IMR-90 (cell line): ENCODE measurements around the gene HLA-C. TPM values are rescaled to one million over a fixed set of nuclear protein-coding genes. Genes with fewer than 3 reads are reported as not detected.

ENCODE experiments used
- ATAC-seq: fragments of 200-7000 bp; cut with Tn5 transposase; 2 replicates; pipeline ENCODE4 v1.9.1; 2020; ENCODE audit warnings: low read depth, mild to moderate bottlenecking, moderate library complexity
- BruUV-seq: library from RNA; stranded (reverse); fragments of 400-500 nt; replicated peaks from 2 replicates; lab custom pipeline; 2021; lab: Mats Ljungman, UMichigan
- CTCF ChIA-PET: fragments of 300-600 bp; formaldehyde crosslinking; extraction: SDS; loops from one replicate; lab custom pipeline; 2021; ENCODE audit warnings: antibody characterized with exemption; lab: Yijun Ruan, JAX
- POLR2A ChIA-PET: fragments of 300-600 bp; sonication (Branson Sonifier 250); formaldehyde crosslinking; loops from one replicate; lab custom pipeline; 2022; ENCODE audit warnings: antibody characterized with exemption; ENCODE audit not compliant: unreplicated experiment; lab: Charles Lee
- DNase-seq: peaks from one replicate; pipeline ENCODE4 v3.0.0; 2013
- H2AFZ ChIP-seq: replicated peaks from 2 replicates; pipeline ENCODE3; 2013; ENCODE audit warnings: low read length, mild to moderate bottlenecking; ENCODE audit not compliant: poor library complexity
- H2AK5ac ChIP-seq: 2 replicates; pipeline ENCODE4 v1.6.1; 2013; ENCODE audit warnings: low read depth, low read length, inconsistent platforms
- H2AK9ac ChIP-seq: replicated peaks from 2 replicates; pipeline ENCODE3; 2013; ENCODE audit warnings: mild to moderate bottlenecking, low read depth, low read length, moderate library complexity; ENCODE audit not compliant: poor library complexity
- H2BK120ac ChIP-seq: 2 replicates; pipeline ENCODE4 v1.6.1; 2013; ENCODE audit warnings: low read depth, low read length, inconsistent platforms
- H2BK15ac ChIP-seq: 3 replicates; pipeline ENCODE4 v1.6.1; 2013; ENCODE audit warnings: low read depth, low read length, inconsistent platforms
- H2BK20ac ChIP-seq: 2 replicates; pipeline ENCODE4 v1.6.1; 2013; ENCODE audit warnings: low read depth, mild to moderate bottlenecking, inconsistent platforms, low read length, moderate library complexity
- H2BK5ac ChIP-seq: 2 replicates; pipeline ENCODE4 v1.6.1; 2013; ENCODE audit warnings: mild to moderate bottlenecking, low read depth, low read length, inconsistent platforms; ENCODE audit not compliant: poor library complexity, severe bottlenecking
- H3K14ac ChIP-seq: replicated peaks from 2 replicates; pipeline ENCODE4 v1.6.1; 2013; ENCODE audit warnings: low read depth, low read length, inconsistent platforms
- H3K18ac ChIP-seq: 2 replicates; pipeline ENCODE4 v1.6.1; 2013; ENCODE audit warnings: low read depth, low read length, control low read depth
- H3K23ac ChIP-seq: 2 replicates; pipeline ENCODE4 v1.6.1; 2013; ENCODE audit warnings: low read depth, low read length, inconsistent platforms
- H3K27ac ChIP-seq: 2 replicates; pipeline ENCODE4 v1.5.1; 2013; ENCODE audit warnings: mild to moderate bottlenecking, control low read depth, low read length; ENCODE audit not compliant: insufficient read depth
- H3K27me3 ChIP-seq: 2 replicates; pipeline ENCODE4 v1.6.1; 2013; ENCODE audit warnings: low read length; ENCODE audit not compliant: control insufficient read depth, insufficient read depth
- H3K36me3 ChIP-seq: 2 replicates; pipeline ENCODE4 v1.6.1; 2013; ENCODE audit warnings: low read length, mixed read lengths; ENCODE audit not compliant: control insufficient read depth, insufficient read depth
- H3K4ac ChIP-seq: 2 replicates; pipeline ENCODE4 v1.6.1; 2013; ENCODE audit warnings: low read depth, low read length, inconsistent platforms
- H3K4me1 ChIP-seq: 2 replicates; pipeline ENCODE4 v1.6.1; 2013; ENCODE audit warnings: low read length, mixed read lengths; ENCODE audit not compliant: control insufficient read depth, insufficient read depth
- H3K4me2 ChIP-seq: 2 replicates; pipeline ENCODE4 v1.6.1; 2013; ENCODE audit warnings: low read depth, mild to moderate bottlenecking, control low read depth, low read length, moderate library complexity
- H3K4me3 ChIP-seq: 2 replicates; pipeline ENCODE4 v1.5.1; 2013; ENCODE audit warnings: low read depth, mild to moderate bottlenecking, control low read depth, low read length, moderate library complexity; ENCODE audit not compliant: insufficient read depth
- H3K56ac ChIP-seq: 2 replicates; pipeline ENCODE4 v1.6.1; 2013; ENCODE audit warnings: low read length, inconsistent platforms; ENCODE audit not compliant: insufficient read depth; ENCODE audit errors: extremely low read depth
- H3K79me1 ChIP-seq, 2 experiments: 2 replicates each; pipeline ENCODE4 v1.6.1; 2013; ENCODE audit warnings: low read length in 2 of 2, inconsistent platforms in 1 of 2, low read depth in 1 of 2
- H3K9ac ChIP-seq: 2 replicates; pipeline ENCODE4 v1.6.1; 2013; ENCODE audit warnings: low read depth, low read length, control low read depth
- H3K9me1 ChIP-seq: 2 replicates; pipeline ENCODE4 v1.6.1; 2013; ENCODE audit warnings: low read length, inconsistent platforms; ENCODE audit not compliant: insufficient read depth
- H3K9me3 ChIP-seq: 2 replicates; pipeline ENCODE4 v1.6.1; 2013; ENCODE audit warnings: low read length; ENCODE audit not compliant: control insufficient read depth, insufficient read depth
- H4K20me1 ChIP-seq: 2 replicates; pipeline ENCODE4 v1.6.1; 2013; ENCODE audit warnings: low read length, inconsistent platforms; ENCODE audit not compliant: insufficient read depth
- H4K5ac ChIP-seq: 2 replicates; pipeline ENCODE4 v1.6.1; 2013; ENCODE audit warnings: mild to moderate bottlenecking, low read depth, low read length, control low read depth
- H4K8ac ChIP-seq, 2 experiments: 2 replicates each; pipeline ENCODE4 v1.6.1; 2013; ENCODE audit warnings: low read depth in 2 of 2, low read length in 2 of 2, control low read depth in 1 of 2, inconsistent platforms in 1 of 2
- H4K91ac ChIP-seq: 2 replicates; pipeline ENCODE4 v1.6.1; 2013; ENCODE audit warnings: low read depth, low read length, inconsistent platforms; ENCODE audit not compliant: insufficient read depth
- MAFK ChIP-seq: IDR thresholded peaks from 2 replicates; pipeline ENCODE4 v1.6.1; 2012; ENCODE audit warnings: low read depth, low read length, improper control_type of control experiment
- MAZ ChIP-seq: IDR thresholded peaks from 2 replicates; pipeline ENCODE4 v1.6.1; 2012; ENCODE audit warnings: low read depth, mild to moderate bottlenecking, low read length, improper control_type of control experiment, moderate library complexity, borderline replicate concordance
- MXI1 ChIP-seq: IDR thresholded peaks from 2 replicates; pipeline ENCODE4 v1.6.1; 2012; ENCODE audit warnings: low read depth, mild to moderate bottlenecking, low read length, moderate library complexity, borderline replicate concordance
- NFE2L2 ChIP-seq: fragments of 150-350 bp; IDR thresholded peaks from 2 replicates; pipeline ENCODE4 v1.6.1; 2016; ENCODE audit warnings: low read depth, mild to moderate bottlenecking, low read length
- POLR2A ChIP-seq: IDR thresholded peaks from 2 replicates; pipeline ENCODE4 v1.6.1; 2012; ENCODE audit warnings: mild to moderate bottlenecking, low read depth, low read length
- SMC3 ChIP-seq: fragments of 150-350 bp; IDR thresholded peaks from 2 replicates; pipeline ENCODE4 v1.6.1; 2016; ENCODE audit warnings: low read depth, mild to moderate bottlenecking, antibody characterized with exemption, low read length, moderate library complexity
- WGBS, 2 experiments: methylation state at CpG; one replicate each; pipeline versions ENCODE4 v1.1.5 to v1.1.7; 2013; ENCODE audit warnings: missing lambda C conversion rate in 2 of 2; ENCODE audit not compliant: insufficient read length in 1 of 2; ENCODE audit errors: extremely low coverage in 2 of 2; 5-methylcytosine and 5-hydroxymethylcytosine counted together
- dilution Hi-C: fragments of 300-500 bp; cut with HindIII; formaldehyde crosslinking; loops from one replicate; pipeline ENCODE4 v1.14.3; 2018; ENCODE audit warnings: low sequenced_read_pairs; ENCODE audit not compliant: unreplicated experiment
- in situ Hi-C: fragments of 300-500 bp; cut with MboI; formaldehyde crosslinking; loops from 3 replicates; pipeline ENCODE4 v1.14.3; 2019; ENCODE audit warnings: low sequenced_read_pairs, inconsistent platforms, mixed read lengths
- intact Hi-C: fragments of 100-400 bp; cut with micrococcal nuclease; formaldehyde crosslinking; loops from 2 replicates; pipeline ENCODE4 v1.10.0; 2022
- polyA plus RNA-seq, 3 experiments: library from polyadenylated mRNA; depleted of rRNA; stranded (reverse); fragments of >200 nt; gene quantifications; 2 replicates each; pipeline ENCODE4 v1.2.3, GENCODE V29; 2012; ENCODE audit warnings: low replicate concordance in 1 of 3
- total RNA-seq: library from RNA; depleted of rRNA; stranded (reverse); fragments of >200 nt; gene quantifications from 2 replicates; pipeline ENCODE4 v1.2.3, GENCODE V29; 2012
- TF ChIP-seq, protein P1 (sequence below): fragments of 150-350 bp; IDR thresholded peaks from 2 replicates; pipeline ENCODE4 v1.6.1; 2016; ENCODE audit warnings: low read depth, mild to moderate bottlenecking, low read length, moderate library complexity, borderline replicate concordance
- TF ChIP-seq, protein P2 (sequence below): fragments of 150-350 bp; IDR thresholded peaks from 2 replicates; pipeline ENCODE4 v1.6.1; 2017; ENCODE audit warnings: mild to moderate bottlenecking, antibody characterized with exemption, low read length, low read depth
- TF ChIP-seq, protein P3 (sequence below): conservative IDR thresholded peaks from 2 replicates; pipeline ENCODE4 v1.5.1; 2012; ENCODE audit warnings: mild to moderate bottlenecking, low read depth, low read length, improper control_type of control experiment

The HLA-C gene
- total and polyA plus RNA-seq, 2 of the 4 experiments (the other 2 are of a cell fraction) = 8.8 to 87.3 TPM

DNA sequence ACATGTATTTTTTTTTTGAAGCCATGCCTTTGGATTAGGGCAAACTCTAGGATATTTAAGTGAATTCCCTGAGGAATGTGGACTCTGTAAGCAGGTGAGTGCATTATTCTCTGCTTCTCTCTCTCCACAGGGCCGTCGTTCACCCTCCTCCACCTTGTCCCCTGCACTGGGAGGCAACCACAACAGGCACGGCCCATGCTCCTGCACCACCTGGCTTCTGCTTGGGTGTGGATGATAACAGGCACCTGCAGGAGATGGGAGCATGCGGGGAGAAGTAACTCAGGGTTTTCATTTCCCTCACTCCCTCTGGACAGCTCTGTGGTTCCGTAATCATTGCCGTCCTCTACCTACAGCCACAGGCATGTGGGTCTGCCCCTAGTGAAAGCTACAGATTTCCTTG lies 43.4 kb downstream of the HLA-C start:
- no peak overlapping the region for H2AFZ ChIP-seq
- H3K4me1 ChIP-seq = no peaks in the 10 kb centered on the region
- H4K8ac ChIP-seq = no peak overlapping the region
- no peak overlapping the region for H3K27ac ChIP-seq
- H3K79me1 ChIP-seq = no peaks in the 10 kb centered on the region
- intact Hi-C loops = no loop called here
- no peak overlapping the region for H3K9ac ChIP-seq
- no peak overlapping the region for H2BK5ac ChIP-seq
- in situ Hi-C loops = no loop called here
- no peak overlapping the region for H2BK20ac ChIP-seq
- CTCF ChIA-PET = no interaction called here
- no peak overlapping the region for H4K91ac ChIP-seq
- no peaks in the 10 kb centered on the region for H3K9me3 ChIP-seq
- dilution Hi-C loops = no loop called here
- no peak overlapping the region for H4K5ac ChIP-seq
- no peak overlapping the region for H2BK120ac ChIP-seq
- peaks cover 26% of the 10 kb centered on the region for H3K27me3 ChIP-seq
- no peaks in the 10 kb centered on the region for H4K20me1 ChIP-seq
- ATAC-seq (no peak), DNase-seq (no peak)
- no peak overlapping the region for H2AK9ac ChIP-seq
- H3K36me3 ChIP-seq = no peaks in the 10 kb centered on the region
- H3K4me3 ChIP-seq = no peak overlapping the region
- no peak overlapping the region for H3K4ac ChIP-seq
- no TSS peak for BruUV-seq
- H3K9me1 ChIP-seq = no peaks in the 10 kb centered on the region
- no peak overlapping the region for H3K18ac ChIP-seq
- no peak overlapping the region for H3K23ac ChIP-seq
- H3K56ac ChIP-seq = no peak overlapping the region
- no peak overlapping the region for H2AK5ac ChIP-seq
- no peak overlapping the region for H3K14ac ChIP-seq
- WGBS, 2 experiments = 100% methylated on average over 2 of the region's 6 CpGs; no CpG with 5 or more reads in 1 of the 2 experiments
- no peak overlapping the region for H3K4me2 ChIP-seq
- POLR2A ChIA-PET = no interaction called here
- TF ChIP-seq MAFK (no peak), MXI1 (no peak), POLR2A (no peak), NFE2L2 (no peak), SMC3 (no peak), MAZ (no peak)
- TF ChIP-seq, protein P1, sequence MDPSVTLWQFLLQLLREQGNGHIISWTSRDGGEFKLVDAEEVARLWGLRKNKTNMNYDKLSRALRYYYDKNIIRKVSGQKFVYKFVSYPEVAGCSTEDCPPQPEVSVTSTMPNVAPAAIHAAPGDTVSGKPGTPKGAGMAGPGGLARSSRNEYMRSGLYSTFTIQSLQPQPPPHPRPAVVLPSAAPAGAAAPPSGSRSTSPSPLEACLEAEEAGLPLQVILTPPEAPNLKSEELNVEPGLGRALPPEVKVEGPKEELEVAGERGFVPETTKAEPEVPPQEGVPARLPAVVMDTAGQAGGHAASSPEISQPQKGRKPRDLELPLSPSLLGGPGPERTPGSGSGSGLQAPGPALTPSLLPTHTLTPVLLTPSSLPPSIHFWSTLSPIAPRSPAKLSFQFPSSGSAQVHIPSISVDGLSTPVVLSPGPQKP = no peak
- TF ChIP-seq, protein P2, sequence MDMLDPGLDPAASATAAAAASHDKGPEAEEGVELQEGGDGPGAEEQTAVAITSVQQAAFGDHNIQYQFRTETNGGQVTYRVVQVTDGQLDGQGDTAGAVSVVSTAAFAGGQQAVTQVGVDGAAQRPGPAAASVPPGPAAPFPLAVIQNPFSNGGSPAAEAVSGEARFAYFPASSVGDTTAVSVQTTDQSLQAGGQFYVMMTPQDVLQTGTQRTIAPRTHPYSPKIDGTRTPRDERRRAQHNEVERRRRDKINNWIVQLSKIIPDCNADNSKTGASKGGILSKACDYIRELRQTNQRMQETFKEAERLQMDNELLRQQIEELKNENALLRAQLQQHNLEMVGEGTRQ = no peak
- TF ChIP-seq, protein P3, sequence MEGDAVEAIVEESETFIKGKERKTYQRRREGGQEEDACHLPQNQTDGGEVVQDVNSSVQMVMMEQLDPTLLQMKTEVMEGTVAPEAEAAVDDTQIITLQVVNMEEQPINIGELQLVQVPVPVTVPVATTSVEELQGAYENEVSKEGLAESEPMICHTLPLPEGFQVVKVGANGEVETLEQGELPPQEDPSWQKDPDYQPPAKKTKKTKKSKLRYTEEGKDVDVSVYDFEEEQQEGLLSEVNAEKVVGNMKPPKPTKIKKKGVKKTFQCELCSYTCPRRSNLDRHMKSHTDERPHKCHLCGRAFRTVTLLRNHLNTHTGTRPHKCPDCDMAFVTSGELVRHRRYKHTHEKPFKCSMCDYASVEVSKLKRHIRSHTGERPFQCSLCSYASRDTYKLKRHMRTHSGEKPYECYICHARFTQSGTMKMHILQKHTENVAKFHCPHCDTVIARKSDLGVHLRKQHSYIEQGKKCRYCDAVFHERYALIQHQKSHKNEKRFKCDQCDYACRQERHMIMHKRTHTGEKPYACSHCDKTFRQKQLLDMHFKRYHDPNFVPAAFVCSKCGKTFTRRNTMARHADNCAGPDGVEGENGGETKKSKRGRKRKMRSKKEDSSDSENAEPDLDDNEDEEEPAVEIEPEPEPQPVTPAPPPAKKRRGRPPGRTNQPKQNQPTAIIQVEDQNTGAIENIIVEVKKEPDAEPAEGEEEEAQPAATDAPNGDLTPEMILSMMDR = no peak
- H2BK15ac ChIP-seq = no peak overlapping the region
